Right atrium auricular region (tissue), 2 donors: Measurements from ENCODE around the gene MAP2K5. TPM values are rescaled to one million over a fixed set of nuclear protein-coding genes. Genes with fewer than 3 reads are reported as not detected.

ENCODE experiments used
- DNase-seq: peaks from one replicate; pipeline ENCODE4 v3.0.0-alpha.2; 2019; ENCODE audit warnings: low spot score
- H3K27ac ChIP-seq, 2 donors: fragments of 200-600 bp; sonication (generic); 1 replicate in 1 of 2; 2 replicates in 1 of 2; pipeline ENCODE4 v1.5.1; 2016 to 2019
- H3K27me3 ChIP-seq, 2 donors: fragments of 200-600 bp; sonication (generic); one replicate each; pipeline versions ENCODE4 v1.5.1 to v1.6.0; 2017 to 2019
- H3K36me3 ChIP-seq: fragments of 200-600 bp; sonication (generic); one replicate; pipeline ENCODE4 v1.5.1; 2016
- H3K4me1 ChIP-seq, 2 donors: fragments of 200-600 bp; sonication (generic); one replicate each; pipeline versions ENCODE4 v1.5.1 to v1.6.0; 2017 to 2019
- H3K4me3 ChIP-seq, 2 donors: fragments of 200-600 bp; sonication (generic); 1 replicate in 1 of 2; 2 replicates in 1 of 2; pipeline ENCODE4 v1.5.1; 2017 to 2019; ENCODE audit warnings: mild to moderate bottlenecking in 1 of 2, moderate library complexity in 1 of 2
- H3K9me3 ChIP-seq, 2 donors: fragments of 200-600 bp; sonication (generic); one replicate each; pipeline ENCODE4 v1.5.1; 2019
- CTCF ChIP-seq, 2 donors: fragments of 200-600 bp; sonication (generic); IDR thresholded peaks; one replicate each; pipeline ENCODE4 v1.5.1; 2019; ENCODE audit warnings: antibody characterized with exemption in 2 of 2
- total RNA-seq, 2 donors: library from RNA; depleted of rRNA; stranded (reverse); fragments of >200 nt; gene quantifications; one replicate each; pipeline ENCODE4 v1.1.0, GENCODE V29; 2016

The MAP2K5 gene
- total RNA-seq, 2 donors from 2014 or later, result 5.8 to 6.7 TPM

GRCh38 chr15:67836477-67836876 is 294.0 kb downstream of the MAP2K5 start:
- Histone ChIP-seq H3K27ac (no peak overlapping the region), H3K4me3 (peak overlapping the region; percentile 23 to 48), H3K9me3 (no peaks in the 10 kb centered on the region), H3K4me1 (peaks cover 0 to 60% of the 10 kb centered on the region in 2 donors), H3K36me3 (no peaks in the 10 kb centered on the region), H3K27me3 (peaks cover 35 to 36% of the 10 kb centered on the region in 2 donors)
- no peak for DNase-seq
- TF ChIP-seq CTCF (IDR thresholded peaks at IDR 0.05), result peak; percentile 70 to 92

- H3K4me1 ChIP-seq, result peaks cover 0 to 60% of the 10 kb centered on the region in 2 donors
- no peaks in the 10 kb centered on the region for H3K36me3 ChIP-seq
- H3K27ac ChIP-seq, result no peak overlapping the region
- no peak for TF ChIP-seq CTCF (IDR thresholded peaks at IDR 0.05)
- no peaks in the 10 kb centered on the region for H3K9me3 ChIP-seq
- no peak for DNase-seq
- peaks cover 30 to 31% of the 10 kb centered on the region in 2 donors for H3K27me3 ChIP-seq
- H3K4me3 ChIP-seq, result no peak overlapping the region
These were observed 294.5 kb downstream of the MAP2K5 start for GRCh38 chr15:67836955-67837354.

- peak in 1 of 2 donors; percentile 29 for TF ChIP-seq CTCF (IDR thresholded peaks at IDR 0.05)
- peaks cover 11 to 19% of the 10 kb centered on the region in 2 donors for H3K27me3 ChIP-seq
- DNase-seq, result peak; percentile 74
- no peaks in the 10 kb centered on the region for H3K9me3 ChIP-seq
- H3K36me3 ChIP-seq, result no peaks in the 10 kb centered on the region
- peak overlapping the region; percentile 98 to 99 for H3K27ac ChIP-seq
- peak overlapping the region; percentile 75 to 94 for H3K4me3 ChIP-seq
- peaks cover 0 to 43% of the 10 kb centered on the region in 2 donors for H3K4me1 ChIP-seq
These were observed 296.4 kb downstream of the MAP2K5 start for GRCh38 chr15:67838789-67839332.

GRCh38 chr15:67839499-67839928 is 297.0 kb downstream of the MAP2K5 start:
- Histone ChIP-seq H3K4me1 (peaks cover 0 to 36% of the 10 kb centered on the region in 2 donors), H3K27ac (peak overlapping the region; percentile 98 to 99), H3K36me3 (no peaks in the 10 kb centered on the region), H3K27me3 (peaks cover 7 to 14% of the 10 kb centered on the region in 2 donors), H3K9me3 (no peaks in the 10 kb centered on the region), H3K4me3 (peak overlapping the region; percentile 75 to 94)
- DNase-seq, result no peak
- no peak for TF ChIP-seq CTCF (IDR thresholded peaks at IDR 0.05)

GRCh38 chr15:67839929-67840748 is 297.6 kb downstream of the MAP2K5 start, which contains the start of gene RNU6-1:
TSS of gene RNU6-1 (minus strand) at chr15:67840045.
- Histone ChIP-seq H3K27me3 (peaks cover under 1 to 8% of the 10 kb centered on the region in 2 donors), H3K4me1 (peaks cover 0 to 30% of the 10 kb centered on the region in 2 donors), H3K9me3 (no peaks in the 10 kb centered on the region), H3K36me3 (no peaks in the 10 kb centered on the region), H3K27ac (peak within 1 kb of the TSS; percentile 98 to 99), H3K4me3 (peak within 1 kb of the TSS; percentile 75 to 94)
- DNase-seq, result peak; percentile 95
- TF ChIP-seq CTCF (IDR thresholded peaks at IDR 0.05), result no peak
